Epithelial cell of esophagus (primary cell): ENCODE results near the gene BRDT.

Source experiments
- DNase-seq: peaks from one replicate; pipeline ENCODE4 v3.0.0; 2010; ENCODE audit warnings: low read depth
- H3K4me3 ChIP-seq: 2 replicates; pipeline ENCODE4 v1.5.1; 2011; ENCODE audit warnings: mild to moderate bottlenecking, low read length, control low read depth
- TF ChIP-seq, protein P1 (sequence below): IDR thresholded peaks from 2 replicates; pipeline ENCODE4 v1.5.1; 2011; ENCODE audit warnings: low read depth, mild to moderate bottlenecking, low read length, control low read depth, inconsistent platforms; ENCODE audit not compliant: insufficient read depth; ENCODE audit errors: missing control alignments

The BRDT gene

DNA sequence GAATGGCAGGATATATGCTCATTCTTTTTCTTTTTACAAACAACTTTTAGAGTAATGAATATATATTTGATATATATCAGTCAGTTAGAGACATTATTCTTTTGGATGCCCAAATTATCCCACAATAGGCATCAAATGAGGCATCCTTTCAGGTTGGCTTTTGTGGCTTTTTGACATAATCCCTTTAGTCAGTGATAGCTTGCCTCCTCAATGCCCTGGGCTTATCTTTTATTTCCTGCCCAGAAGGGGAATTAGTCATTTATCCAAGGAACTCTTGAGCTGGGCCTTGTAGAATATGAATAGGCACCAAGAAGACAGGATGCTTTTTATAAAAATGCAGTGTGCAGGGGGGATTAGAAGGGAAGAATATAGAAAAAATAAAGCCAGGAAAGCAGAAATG is 102.7 kb downstream of the BRDT start:
- TF ChIP-seq, protein P1, sequence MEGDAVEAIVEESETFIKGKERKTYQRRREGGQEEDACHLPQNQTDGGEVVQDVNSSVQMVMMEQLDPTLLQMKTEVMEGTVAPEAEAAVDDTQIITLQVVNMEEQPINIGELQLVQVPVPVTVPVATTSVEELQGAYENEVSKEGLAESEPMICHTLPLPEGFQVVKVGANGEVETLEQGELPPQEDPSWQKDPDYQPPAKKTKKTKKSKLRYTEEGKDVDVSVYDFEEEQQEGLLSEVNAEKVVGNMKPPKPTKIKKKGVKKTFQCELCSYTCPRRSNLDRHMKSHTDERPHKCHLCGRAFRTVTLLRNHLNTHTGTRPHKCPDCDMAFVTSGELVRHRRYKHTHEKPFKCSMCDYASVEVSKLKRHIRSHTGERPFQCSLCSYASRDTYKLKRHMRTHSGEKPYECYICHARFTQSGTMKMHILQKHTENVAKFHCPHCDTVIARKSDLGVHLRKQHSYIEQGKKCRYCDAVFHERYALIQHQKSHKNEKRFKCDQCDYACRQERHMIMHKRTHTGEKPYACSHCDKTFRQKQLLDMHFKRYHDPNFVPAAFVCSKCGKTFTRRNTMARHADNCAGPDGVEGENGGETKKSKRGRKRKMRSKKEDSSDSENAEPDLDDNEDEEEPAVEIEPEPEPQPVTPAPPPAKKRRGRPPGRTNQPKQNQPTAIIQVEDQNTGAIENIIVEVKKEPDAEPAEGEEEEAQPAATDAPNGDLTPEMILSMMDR = no peak
- DNase-seq = no peak
- no peak overlapping the region for H3K4me3 ChIP-seq
